Measurements from ENCODE around the gene DAND5. TPM values are rescaled to one million over a fixed set of nuclear protein-coding genes. Genes with fewer than 3 reads are reported as not detected.
A peak's percentile ranks its signal among the peaks of the same experiment; 100 is the strongest.

DAND5 gene
- total RNA-seq, 1 donor from 2014 or later = 0.32 TPM

DNA sequence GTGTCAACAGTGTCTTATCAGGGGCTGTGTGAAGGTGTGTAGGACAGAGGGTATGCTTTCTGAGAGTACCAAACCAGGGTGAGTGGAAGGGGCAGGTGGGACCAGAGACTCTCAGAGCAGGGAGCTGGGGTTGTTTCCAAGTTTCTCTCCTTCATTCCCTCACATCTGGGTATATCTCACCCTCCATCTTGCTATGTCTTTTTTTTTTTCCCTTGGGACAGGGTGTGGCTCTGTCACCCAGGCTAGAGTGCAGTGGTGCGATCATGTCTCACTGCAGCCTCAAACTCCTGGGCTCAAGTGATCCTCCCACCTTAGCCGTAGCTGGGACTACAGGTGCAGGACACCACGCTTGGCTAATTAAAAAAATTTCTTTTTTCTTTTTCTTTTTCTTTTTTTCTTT is 10.6 kb downstream of the DAND5 start:
- DNase-seq (no peak), ATAC-seq (no peak)
- Histone ChIP-seq H3K36me3 (no peaks in the 10 kb centered on the region), H3K4me3 (no peak overlapping the region), H3K27me3 (ENCODE audit: low read depth) (peaks cover 6% of the 10 kb centered on the region), H3K9me3 (no peaks in the 10 kb centered on the region), H3K27ac (no peak overlapping the region), H3K4me1 (peaks cover 13% of the 10 kb centered on the region)
- intact Hi-C loops (cut with DNase I) = no loop called here
- TF ChIP-seq, protein P1, sequence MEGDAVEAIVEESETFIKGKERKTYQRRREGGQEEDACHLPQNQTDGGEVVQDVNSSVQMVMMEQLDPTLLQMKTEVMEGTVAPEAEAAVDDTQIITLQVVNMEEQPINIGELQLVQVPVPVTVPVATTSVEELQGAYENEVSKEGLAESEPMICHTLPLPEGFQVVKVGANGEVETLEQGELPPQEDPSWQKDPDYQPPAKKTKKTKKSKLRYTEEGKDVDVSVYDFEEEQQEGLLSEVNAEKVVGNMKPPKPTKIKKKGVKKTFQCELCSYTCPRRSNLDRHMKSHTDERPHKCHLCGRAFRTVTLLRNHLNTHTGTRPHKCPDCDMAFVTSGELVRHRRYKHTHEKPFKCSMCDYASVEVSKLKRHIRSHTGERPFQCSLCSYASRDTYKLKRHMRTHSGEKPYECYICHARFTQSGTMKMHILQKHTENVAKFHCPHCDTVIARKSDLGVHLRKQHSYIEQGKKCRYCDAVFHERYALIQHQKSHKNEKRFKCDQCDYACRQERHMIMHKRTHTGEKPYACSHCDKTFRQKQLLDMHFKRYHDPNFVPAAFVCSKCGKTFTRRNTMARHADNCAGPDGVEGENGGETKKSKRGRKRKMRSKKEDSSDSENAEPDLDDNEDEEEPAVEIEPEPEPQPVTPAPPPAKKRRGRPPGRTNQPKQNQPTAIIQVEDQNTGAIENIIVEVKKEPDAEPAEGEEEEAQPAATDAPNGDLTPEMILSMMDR (IDR thresholded peaks at IDR 0.05) = no peak

DNA sequence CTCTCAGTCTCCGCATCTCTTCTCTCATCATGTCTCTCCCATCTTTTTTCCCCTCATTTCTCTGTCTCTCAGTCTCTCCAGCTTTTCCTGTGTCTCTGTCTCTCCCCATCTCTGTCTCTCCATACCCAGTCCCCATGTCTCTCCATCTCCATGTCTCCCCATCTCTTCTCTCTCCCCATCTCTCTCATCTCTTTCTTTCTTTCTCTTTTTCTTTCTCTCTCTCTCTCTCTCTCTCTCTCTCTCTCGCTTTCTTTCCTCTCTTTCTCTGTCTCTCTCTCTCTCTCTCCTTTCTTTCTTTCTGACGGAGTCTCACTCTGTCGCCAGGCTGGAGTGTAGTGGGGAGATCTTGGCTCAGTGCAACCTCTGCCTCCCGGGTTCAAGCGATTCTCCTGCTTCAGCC is 13.3 kb downstream of the DAND5 start:
- Histone ChIP-seq H3K4me3 (no peak overlapping the region), H3K36me3 (no peaks in the 10 kb centered on the region), H3K9me3 (no peaks in the 10 kb centered on the region), H3K27me3 (ENCODE audit: low read depth) (no peaks in the 10 kb centered on the region), H3K27ac (no peak overlapping the region), H3K4me1 (peaks cover 18% of the 10 kb centered on the region)
- intact Hi-C loops (cut with DNase I) = no loop called here
- no peak for DNase-seq
- no peak for ATAC-seq
- TF ChIP-seq, protein P1 (IDR thresholded peaks at IDR 0.05) = no peak

DNA sequence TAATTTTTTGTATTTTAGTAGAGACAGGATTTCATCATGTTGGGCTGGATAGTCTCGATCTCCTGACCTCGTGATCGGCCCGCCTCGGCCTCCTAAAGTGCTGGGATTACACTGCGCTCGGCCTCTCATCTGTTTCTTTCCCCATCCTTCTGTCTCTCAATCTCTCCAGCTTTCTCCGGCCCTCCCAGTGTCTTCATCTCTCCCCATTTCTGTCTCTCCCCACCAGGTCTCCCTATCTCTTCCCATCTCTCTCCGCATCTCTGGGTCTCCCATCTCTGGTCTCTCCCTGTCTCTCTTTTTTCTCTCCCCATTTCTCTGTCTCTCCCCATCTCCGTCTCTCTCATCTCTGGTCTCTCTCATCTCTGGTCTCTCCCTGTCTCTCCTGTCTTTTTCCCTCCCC is 13.7 kb downstream of the DAND5 start:
- H3K9me3 ChIP-seq = no peaks in the 10 kb centered on the region
- peaks cover 14% of the 10 kb centered on the region for H3K4me1 ChIP-seq
- no peaks in the 10 kb centered on the region for H3K36me3 ChIP-seq
- no peaks in the 10 kb centered on the region for H3K27me3 ChIP-seq (ENCODE audit: low read depth)
- ATAC-seq = no peak
- no peak overlapping the region for H3K27ac ChIP-seq
- DNase-seq = no peak
- TF ChIP-seq, protein P1 (IDR thresholded peaks at IDR 0.05) = no peak
- intact Hi-C loops (cut with DNase I) = no loop called here
- peak overlapping the region; percentile 29 for H3K4me3 ChIP-seq

DNA sequence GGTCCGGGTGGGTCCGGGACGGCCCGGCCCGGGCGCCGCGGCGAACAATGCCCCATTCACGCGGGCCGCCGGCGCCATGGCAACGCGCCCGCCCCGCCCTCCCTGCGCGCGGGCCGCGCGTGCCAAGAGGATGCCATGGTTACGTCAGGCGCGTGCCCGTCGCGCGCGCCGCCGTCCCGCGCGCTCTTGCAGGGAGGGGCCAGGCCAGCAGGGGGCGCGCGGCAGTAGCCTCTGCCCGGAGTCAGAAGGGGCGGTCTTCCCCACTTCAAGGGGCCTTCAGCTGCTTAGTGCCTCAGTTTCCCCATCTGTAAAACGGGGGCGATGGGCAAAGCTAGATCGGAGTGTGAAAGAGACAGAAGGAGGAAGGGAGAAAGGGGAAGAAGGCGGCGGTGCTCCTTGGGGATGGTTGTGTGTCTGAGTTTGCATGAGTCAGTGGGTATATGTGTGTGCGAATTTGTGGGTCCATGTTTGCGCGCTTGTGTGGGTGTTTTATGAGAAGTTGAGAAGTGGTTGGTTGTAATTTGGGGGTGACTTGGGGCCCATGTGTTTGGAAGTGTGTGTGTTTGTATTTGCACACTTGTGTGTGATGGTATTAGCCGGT is 14.3 kb downstream of the DAND5 start:
- Histone ChIP-seq H3K36me3 (no peaks in the 10 kb centered on the region), H3K4me3 (peak overlapping the region; percentile 29), H3K9me3 (no peaks in the 10 kb centered on the region), H3K4me1 (peaks cover 11% of the 10 kb centered on the region), H3K27me3 (ENCODE audit: low read depth) (no peaks in the 10 kb centered on the region), H3K27ac (no peak overlapping the region)
- TF ChIP-seq, protein P1 (IDR thresholded peaks at IDR 0.05) = peak; percentile 89
- intact Hi-C loops (cut with DNase I) = no loop called here
- DNase-seq (peak; percentile 85), ATAC-seq (peak; percentile 92 to 95)

DNA sequence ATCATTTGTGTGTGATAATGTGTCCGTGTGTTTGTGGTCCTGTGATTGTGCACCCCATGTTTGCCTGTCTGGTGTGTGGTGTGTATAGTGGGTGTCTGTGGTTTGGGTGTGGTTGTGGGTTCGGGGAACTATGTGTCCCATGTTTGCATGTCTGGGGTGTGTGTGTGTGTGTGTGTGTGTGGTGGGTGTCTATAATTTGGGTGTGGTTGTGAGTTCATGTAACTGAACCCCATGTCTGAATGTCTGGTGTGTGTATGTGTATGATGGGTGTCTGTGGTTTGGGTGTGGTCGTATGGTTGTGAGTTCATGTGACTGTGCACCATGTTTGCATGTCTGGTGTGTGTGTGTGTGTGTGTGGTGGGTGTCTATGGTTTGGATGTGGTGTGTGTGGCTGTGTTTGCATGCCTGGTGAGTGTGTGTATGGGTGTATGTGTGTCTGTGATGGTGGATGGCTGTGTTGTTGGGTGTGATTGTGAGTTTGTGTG is 14.8 kb downstream of the DAND5 start:
- H3K4me3 ChIP-seq = no peak overlapping the region
- H3K27me3 ChIP-seq (ENCODE audit: low read depth) = no peaks in the 10 kb centered on the region
- no peaks in the 10 kb centered on the region for H3K9me3 ChIP-seq
- intact Hi-C loops (cut with DNase I) = no loop called here
- TF ChIP-seq, protein P1 (IDR thresholded peaks at IDR 0.05) = no peak
- ATAC-seq (no peak), DNase-seq (no peak)
- H3K27ac ChIP-seq = no peak overlapping the region
- H3K36me3 ChIP-seq = no peaks in the 10 kb centered on the region
- peaks cover 11% of the 10 kb centered on the region for H3K4me1 ChIP-seq

Measured in lower lobe of right lung (tissue), 2 donors.